Measurements from ENCODE around the gene FNBP1.
"Not testable (repeated sequence)": the region's sequence is repeated elsewhere in the genome, so short reads cannot be mapped to it uniquely, and the experiment has no call there.

Gene FNBP1

GRCh38 chr9:129946246-129946995 lies 96.6 kb downstream of the FNBP1 start:
- DNase-seq, result no peak

GRCh38 chr9:129945314-129945713 lies 97.7 kb downstream of the FNBP1 start:
- no peak for DNase-seq

GRCh38 chr9:129944506-129945116 lies 98.4 kb downstream of the FNBP1 start:
- no peak for DNase-seq

GRCh38 chr9:129939431-129939830 lies 103.6 kb downstream of the FNBP1 start:
- DNase-seq, result no peak

- no peak for DNase-seq
Observed at GRCh38 chr9:129938291-129938979, 104.6 kb downstream of the FNBP1 start.

- not testable (repeated sequence) for DNase-seq
Observed at GRCh38 chr9:129937879-129938278, 105.1 kb downstream of the FNBP1 start.

- DNase-seq, result peak; percentile 1
Observed at GRCh38 chr9:129936222-129936621, 106.8 kb downstream of the FNBP1 start.

GRCh38 chr9:129934780-129935179 lies 108.2 kb downstream of the FNBP1 start:
- DNase-seq, result no peak

GRCh38 chr9:129934041-129934591 lies 108.9 kb downstream of the FNBP1 start:
- DNase-seq, result no peak

GRCh38 chr9:129933185-129934040 lies 109.6 kb downstream of the FNBP1 start:
- peak; percentile 3 for DNase-seq

- no peak for DNase-seq
Observed at GRCh38 chr9:129932303-129933151, 110.5 kb downstream of the FNBP1 start.

- DNase-seq, result no peak
Observed at GRCh38 chr9:129930743-129931142, 112.2 kb downstream of the FNBP1 start.

GRCh38 chr9:129929496-129930125 lies 113.4 kb downstream of the FNBP1 start:
- no peak for DNase-seq

- no peak for DNase-seq
Observed at GRCh38 chr9:129923589-129923988, 119.4 kb downstream of the FNBP1 start.

GRCh38 chr9:129921905-129922304 lies 121.1 kb downstream of the FNBP1 start:
- no peak for DNase-seq

- DNase-seq, result no peak
Observed at GRCh38 chr9:129919841-129920240, 123.1 kb downstream of the FNBP1 start.

- DNase-seq, result no peak
Observed at GRCh38 chr9:129919277-129919676, 123.7 kb downstream of the FNBP1 start.

GRCh38 chr9:129918296-129918950 lies 124.6 kb downstream of the FNBP1 start:
- no peak for DNase-seq

GRCh38 chr9:129916707-129917106 lies 126.3 kb downstream of the FNBP1 start:
- no peak for DNase-seq

- DNase-seq, result no peak
Observed at GRCh38 chr9:129914051-129914450, 128.9 kb downstream of the FNBP1 start.
